HG03064 (cell line): ENCODE measurements around the gene B4GALT2.

Source experiments
- ATAC-seq: cut with Tn5 transposase; IDR thresholded peaks from one replicate; pipeline ENCODE4 v1.9.1; 2021; ENCODE audit warnings: low read depth; ENCODE audit not compliant: unreplicated experiment

The B4GALT2 gene

GRCh38 chr1:43999455-43999854 is 20.4 kb downstream of the B4GALT2 start:
- no peak for ATAC-seq

DNA sequence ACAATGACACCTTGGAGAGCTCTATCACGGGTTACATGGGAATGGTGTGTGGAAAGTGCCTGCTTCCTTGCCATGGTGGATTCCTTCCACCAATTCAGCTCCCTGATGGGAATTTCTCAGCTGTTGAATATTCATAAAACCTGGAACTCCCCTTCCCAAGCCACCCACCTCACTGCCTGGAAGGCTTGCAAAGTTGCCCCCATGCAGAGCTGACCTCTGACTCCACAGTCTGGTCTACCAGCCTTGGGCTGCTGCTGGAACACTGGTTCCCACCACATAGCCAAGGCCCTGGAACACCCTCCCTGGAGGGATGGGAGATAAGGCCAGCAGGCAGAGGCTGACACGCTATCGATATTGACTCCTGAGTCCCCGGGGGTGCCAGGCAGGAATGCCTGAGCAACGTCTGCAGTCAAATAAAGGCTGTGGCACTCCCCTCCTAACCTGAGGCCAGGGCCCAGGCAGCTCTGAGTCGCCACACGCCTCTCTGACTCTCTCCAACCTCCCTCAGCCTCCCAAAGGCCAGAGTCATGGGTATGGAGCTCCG is 21.2 kb downstream of the B4GALT2 start:
- no peak for ATAC-seq

DNA sequence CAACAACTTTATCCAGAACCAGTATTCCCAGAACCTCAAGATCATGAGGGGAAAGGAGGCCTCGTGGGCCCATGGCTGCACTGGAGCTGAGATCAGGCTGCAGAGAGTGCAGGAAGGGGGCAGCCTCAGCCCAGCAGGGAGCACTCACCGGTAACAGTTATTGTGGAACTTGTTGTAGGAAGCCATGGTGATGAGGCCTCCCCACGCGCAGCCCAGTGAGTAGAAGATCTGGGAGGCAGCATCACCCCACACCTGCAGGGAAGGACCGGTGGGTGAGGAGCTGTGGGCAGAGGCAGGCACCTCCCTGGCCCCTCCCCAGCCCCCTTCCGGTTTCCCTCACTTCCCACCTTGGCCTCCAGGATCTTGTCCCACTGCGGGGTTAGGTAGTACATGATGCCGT is 23.2 kb downstream of the B4GALT2 start:
- no peak for ATAC-seq

DNA sequence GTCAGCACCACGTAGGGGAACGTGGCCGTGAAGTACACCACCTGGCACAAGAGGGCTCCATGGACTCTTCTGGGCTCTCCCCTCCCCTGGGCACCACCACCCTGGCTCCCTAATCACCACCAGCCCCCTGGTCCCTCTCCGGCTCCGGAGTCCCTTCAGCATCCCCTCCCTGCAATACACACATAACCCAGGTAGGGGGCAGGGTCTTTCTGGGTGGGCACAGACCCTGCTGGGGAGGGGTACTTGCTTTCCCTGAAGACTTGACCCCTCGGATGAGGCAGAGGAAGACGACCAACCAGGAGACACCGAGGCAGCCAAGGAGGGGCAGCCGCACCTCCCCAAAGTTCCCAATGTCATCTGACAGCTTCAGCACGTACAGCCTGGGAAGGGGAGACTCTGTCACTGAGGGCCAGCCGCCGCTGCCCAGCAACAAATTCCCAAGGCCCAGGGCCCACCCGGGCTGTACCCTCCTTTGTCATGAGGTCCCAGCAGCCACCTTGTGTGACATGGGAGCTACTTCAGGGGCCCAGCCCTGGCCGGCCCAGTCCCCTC is 23.7 kb downstream of the B4GALT2 start:
- no peak for ATAC-seq

DNA sequence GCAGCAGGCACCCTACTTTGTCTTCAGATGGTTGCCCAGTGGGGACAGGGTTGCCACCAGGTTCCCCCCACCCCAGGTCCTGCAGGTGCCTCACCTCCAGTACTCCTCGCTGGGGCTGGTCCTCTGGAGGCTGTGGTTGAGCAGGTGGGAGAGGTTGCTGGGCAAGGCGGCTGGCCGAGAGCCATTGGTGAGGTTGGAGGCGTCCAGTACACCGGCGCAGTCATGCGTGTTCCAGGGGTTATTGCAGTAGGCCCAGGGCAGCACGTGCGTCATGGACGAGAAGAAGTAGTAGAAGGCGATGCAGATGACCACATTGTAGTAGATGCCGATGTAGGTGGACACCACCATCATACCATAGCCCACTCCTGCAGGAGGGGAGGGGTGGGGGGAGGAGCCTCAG is 29.2 kb downstream of the B4GALT2 start:
- ATAC-seq: no peak

DNA sequence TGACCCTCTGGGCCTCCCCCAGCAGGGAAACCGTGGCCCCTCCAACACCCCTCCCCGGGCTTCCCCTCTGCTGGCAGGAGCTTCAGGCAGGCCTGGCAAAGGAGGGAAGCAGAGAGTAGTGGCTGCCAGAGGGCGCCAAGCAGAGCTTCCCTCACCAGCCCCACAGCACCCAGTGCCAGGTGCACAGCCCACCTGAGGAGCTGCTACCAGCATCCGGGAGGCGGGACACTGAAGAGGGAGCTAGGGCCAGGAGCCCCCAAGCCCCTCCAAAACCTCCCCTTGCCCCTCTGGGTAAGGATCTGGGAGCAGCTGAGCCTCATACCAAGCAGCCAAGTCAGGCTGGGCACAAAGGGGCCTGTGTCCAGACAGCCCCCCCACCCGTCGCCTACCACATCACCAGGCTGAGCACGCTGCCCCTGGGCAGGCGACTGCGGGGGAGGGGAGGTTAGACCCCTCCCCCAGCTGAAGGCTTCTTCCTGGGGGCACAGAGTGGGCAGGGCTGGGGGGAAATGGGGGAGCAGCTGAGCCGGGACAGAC is 32.0 kb downstream of the B4GALT2 start:
- ATAC-seq: no peak

DNA sequence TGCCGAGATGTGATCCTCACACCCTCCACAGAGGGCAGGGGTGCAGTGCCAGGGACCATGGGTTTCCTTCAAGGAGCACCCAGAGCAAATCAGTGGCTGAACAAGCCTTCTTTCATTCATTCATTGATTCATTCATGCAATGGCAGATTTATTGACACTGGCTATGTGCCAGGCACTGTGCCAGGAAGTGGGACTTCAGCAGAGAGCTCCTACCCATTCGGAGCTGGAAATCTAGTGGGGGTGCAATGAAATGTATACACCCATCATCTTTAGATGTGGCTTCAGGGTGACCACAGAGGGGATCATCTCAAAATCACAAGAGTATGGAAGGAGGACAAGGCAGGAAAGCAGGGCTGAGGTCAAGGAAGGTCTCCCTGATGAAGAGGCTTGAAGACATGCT is 33.4 kb downstream of the B4GALT2 start:
- no peak for ATAC-seq

- ATAC-seq: no peak
Observed at GRCh38 chr1:44012941-44013609, 34.1 kb downstream of the B4GALT2 start.

GRCh38 chr1:44013949-44014348 is 34.9 kb downstream of the B4GALT2 start:
- no peak for ATAC-seq

DNA sequence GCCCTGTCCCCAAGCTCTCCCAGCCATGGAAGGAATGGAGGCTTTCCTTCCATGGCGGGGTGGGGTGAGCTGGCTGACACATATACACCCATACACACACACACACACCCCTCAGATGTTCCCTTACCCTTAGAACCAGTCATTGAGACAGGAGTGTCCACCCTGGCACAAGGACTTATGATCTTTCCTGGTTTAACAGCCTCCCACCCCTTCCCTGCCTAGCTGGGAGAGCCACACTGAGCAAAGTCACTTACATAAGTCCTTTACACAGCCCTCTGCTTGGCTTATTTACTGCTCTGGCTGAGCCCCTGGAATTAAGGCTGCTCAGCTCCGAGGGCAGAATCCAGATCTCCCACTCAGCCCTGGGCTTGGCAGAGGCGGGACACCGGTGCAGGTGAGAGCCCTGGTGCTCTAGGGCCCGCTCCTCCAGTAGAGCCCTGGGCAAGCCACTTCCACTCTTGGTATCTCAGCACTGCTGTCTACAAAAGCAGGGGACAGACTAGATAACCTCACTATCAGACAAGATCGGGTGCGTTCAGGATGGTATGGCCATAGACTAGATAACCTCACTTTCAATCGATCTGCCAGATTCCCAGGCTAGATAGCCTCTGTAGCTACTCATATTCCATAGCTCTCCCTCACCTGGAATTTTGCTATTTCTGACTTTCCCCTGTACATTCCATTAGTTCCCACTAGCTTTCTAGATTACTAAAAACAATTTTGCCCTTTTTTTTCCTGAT is 35.5 kb downstream of the B4GALT2 start:
- ATAC-seq: no peak

GRCh38 chr1:44015206-44015605 is 36.2 kb downstream of the B4GALT2 start:
- no peak for ATAC-seq

GRCh38 chr1:44016041-44016889 is 37.3 kb downstream of the B4GALT2 start:
- no peak for ATAC-seq

DNA sequence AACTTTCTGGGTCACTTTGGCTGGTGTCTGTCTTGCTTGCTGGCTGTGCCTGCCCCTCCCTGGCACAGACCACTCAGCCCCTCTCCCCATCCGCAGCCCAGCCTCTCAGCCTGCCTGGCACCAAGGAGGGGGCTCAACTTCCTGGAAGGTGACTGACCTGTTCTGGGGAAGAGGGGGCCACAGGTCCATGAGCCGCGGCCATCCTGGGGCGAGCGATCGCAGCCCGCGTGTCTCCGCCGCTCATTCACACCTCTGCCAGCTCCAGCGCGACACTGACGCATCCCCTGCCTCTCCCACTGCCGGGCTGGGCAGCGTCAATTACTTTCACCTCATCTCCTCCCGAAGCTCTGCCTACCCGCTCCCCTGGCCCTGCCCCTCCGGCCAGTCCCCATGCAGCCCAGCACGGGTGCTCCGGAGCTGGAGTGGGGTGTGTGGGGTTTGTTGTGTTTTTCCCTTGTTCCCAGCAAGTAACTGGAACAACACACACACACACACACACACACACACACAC is 37.9 kb downstream of the B4GALT2 start:
- ATAC-seq: no peak

DNA sequence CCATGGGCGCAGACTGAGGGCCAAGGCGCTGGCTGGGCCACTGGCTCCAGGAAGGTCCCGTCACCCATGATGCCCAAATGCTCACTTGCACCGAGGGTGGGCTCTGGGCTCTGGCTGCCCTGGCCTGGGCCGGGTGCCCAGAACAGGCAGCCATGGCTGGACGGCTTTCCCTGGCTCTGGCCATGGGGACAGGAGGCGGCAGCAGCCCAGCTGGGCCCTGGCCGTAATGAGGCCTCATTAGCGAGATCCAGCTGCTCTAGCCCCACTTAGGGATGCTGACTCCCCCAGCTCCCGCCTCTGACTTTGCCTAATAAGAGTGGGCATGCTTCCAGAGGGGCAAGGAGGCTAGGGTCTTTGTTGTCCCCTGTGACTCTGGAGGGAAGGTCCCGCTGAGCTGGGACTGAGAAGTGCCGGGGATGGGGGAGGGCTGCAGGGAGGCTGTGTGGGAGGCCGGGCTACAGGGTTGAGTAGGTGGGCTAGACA is 40.5 kb downstream of the B4GALT2 start:
- ATAC-seq: no peak

DNA sequence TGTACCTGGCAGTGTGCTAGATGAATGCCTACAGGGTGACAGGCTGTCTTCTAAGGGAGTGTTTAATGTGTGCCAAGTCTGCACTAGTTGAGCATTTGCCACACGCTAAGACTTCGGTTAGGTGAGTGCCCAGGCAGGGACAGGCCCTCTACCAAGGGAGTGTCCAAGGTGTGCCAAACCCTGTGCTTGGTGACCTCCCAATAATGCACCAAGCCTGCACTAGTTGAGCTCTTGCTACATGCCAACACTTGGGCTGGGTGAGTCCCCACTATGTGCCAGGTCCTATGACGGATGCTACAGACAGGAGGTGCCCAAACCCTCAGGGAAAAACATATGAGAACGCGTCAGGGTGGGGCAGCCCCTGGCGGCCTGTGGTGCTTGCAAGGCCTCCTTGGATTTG is 41.5 kb downstream of the B4GALT2 start:
- ATAC-seq: no peak

DNA sequence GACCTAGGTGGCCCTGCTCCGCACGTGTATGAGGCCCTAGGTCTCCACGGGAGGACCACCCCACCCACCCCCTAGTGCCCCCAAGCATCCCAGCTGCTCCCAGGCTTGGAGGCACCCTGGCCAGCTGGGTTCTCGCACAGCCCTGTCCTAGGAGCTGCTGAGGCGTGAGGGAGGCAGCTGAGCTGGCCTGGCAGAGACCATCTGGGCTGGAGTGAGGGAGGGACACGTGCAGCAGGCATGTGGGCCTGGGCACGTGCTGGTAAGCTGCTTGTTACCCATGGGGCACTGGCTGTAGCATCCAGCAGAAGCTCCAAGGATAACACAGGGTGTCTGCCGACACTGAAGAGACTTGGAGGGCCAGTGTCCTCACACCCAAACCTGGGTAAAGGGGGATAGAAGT is 42.1 kb downstream of the B4GALT2 start:
- ATAC-seq: no peak

DNA sequence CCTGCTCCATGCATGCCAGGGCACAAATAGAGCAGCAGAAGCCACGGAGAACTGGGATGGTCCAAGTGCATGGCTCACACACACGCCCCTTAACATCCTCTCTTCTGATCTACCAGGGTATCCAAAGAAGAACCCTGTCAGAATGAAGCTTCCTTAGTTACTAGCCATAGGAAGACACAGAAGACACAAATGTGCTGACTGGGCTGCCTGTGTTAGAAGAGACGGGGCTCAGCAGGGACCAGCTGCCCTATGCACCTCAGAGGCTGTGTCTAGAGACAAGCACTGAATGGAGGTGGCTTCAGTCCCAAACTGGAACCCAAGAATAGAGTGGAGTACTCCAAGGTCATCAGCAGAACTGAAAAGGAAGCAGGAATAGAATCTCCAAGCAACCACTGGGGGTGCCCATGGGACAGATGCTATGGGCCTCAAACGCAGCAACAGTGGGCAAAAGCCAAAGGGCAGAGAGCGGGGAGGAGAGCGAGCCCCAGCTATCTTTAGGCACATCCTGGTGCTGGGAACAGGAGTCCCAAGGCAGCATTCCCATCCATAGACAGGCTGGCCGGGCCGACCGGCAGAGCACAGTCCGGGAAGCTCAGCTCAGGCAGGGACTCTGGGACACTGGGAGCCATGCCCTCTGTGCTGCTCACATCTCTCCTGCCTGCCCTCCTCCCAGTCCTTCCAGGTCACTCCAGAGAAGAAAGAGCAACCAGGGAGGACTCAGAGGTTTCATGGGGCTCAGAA is 42.7 kb downstream of the B4GALT2 start:
- no peak for ATAC-seq

- no peak for ATAC-seq
Observed at GRCh38 chr1:44024031-44024902, 45.3 kb downstream of the B4GALT2 start.
